Caco-2 (cell line): ENCODE measurements around the gene KIF20B. TPM values are rescaled to one million over a fixed set of nuclear protein-coding genes. Genes with fewer than 3 reads are reported as not detected.
A peak's percentile ranks its signal among the peaks of the same experiment; 100 is the strongest.

ENCODE experiments used
- BruUV-seq: library from RNA; stranded (reverse); fragments of 400-500 nt; replicated peaks from 2 replicates; lab custom pipeline; 2021; lab: Mats Ljungman, UMichigan
- CTCF ChIA-PET: fragments of 300-600 bp; sonication (Branson Sonifier 250); formaldehyde crosslinking; loops from one replicate; lab custom pipeline; 2022; ENCODE audit warnings: antibody characterized with exemption; lab: Charles Lee
- POLR2A ChIA-PET: fragments of 300-600 bp; sonication (Branson Sonifier 250); formaldehyde crosslinking; loops from one replicate; lab custom pipeline; 2022; ENCODE audit warnings: antibody characterized with exemption; lab: Charles Lee
- DNase-seq, 2 experiments: peaks; one replicate each; pipeline versions ENCODE4 v3.0.0 to v3.0.0-alpha.2; 2020 to 2022
- H3K27me3 ChIP-seq: replicated peaks from 2 replicates; pipeline ENCODE4 v1.6.0; 2011; ENCODE audit warnings: low read length; ENCODE audit not compliant: control insufficient read depth, insufficient read depth
- H3K36me3 ChIP-seq: 2 replicates; pipeline ENCODE4 v1.5.1; 2011; ENCODE audit warnings: low read length; ENCODE audit not compliant: control insufficient read depth, insufficient read depth
- H3K4me1 ChIP-seq: fragments of 250-450 bp; sonication (Bioruptor Pico); 2 replicates; pipeline ENCODE4 v1.5.1; 2020; ENCODE audit warnings: mild to moderate bottlenecking
- H3K4me3 ChIP-seq: 2 replicates; pipeline ENCODE4 v1.5.1; 2011; ENCODE audit warnings: low read depth, mild to moderate bottlenecking, control low read depth, low read length
- H3K9me3 ChIP-seq: fragments of 250-450 bp; sonication (Bioruptor Pico); 2 replicates; pipeline ENCODE4 v1.5.1; 2020; ENCODE audit warnings: mild to moderate bottlenecking, moderate library complexity
- H3K27ac Mint-ChIP-seq: one replicate; pipeline ENCODE4 v1.8.0; 2022; ENCODE audit warnings: mixed read lengths; ENCODE audit not compliant: unreplicated experiment
- H3K27me3 Mint-ChIP-seq: one replicate; pipeline ENCODE4 v1.8.0; 2022; ENCODE audit warnings: mixed read lengths; ENCODE audit not compliant: insufficient read depth, unreplicated experiment
- H3K36me3 Mint-ChIP-seq: one replicate; pipeline ENCODE4 v1.8.0; 2022; ENCODE audit warnings: mild to moderate bottlenecking, mixed read lengths; ENCODE audit not compliant: insufficient read depth, unreplicated experiment
- H3K4me1 Mint-ChIP-seq: one replicate; pipeline ENCODE4 v1.8.0; 2022; ENCODE audit warnings: low read depth, mixed read lengths; ENCODE audit not compliant: unreplicated experiment
- H3K4me3 Mint-ChIP-seq: one replicate; pipeline ENCODE4 v1.8.0; 2022; ENCODE audit warnings: mild to moderate bottlenecking, moderate library complexity, mixed read lengths; ENCODE audit not compliant: unreplicated experiment
- H3K9me3 Mint-ChIP-seq: one replicate; pipeline ENCODE4 v1.8.0; 2022; ENCODE audit warnings: mixed read lengths; ENCODE audit not compliant: unreplicated experiment
- CTCF ChIP-seq, 2 experiments: fragments of 200-600 bp in 1 of 2; IDR thresholded peaks; 1 replicate in 1 of 2; 2 replicates in 1 of 2; pipeline versions ENCODE4 v1.5.1 to v1.8.0; 2011 to 2022; ENCODE audit warnings: antibody characterized with exemption in 1 of 2, control low read depth in 1 of 2, inconsistent platforms in 1 of 2, low read depth in 1 of 2, low read length in 1 of 2, mild to moderate bottlenecking in 1 of 2, moderate library complexity in 1 of 2; ENCODE audit not compliant: insufficient read depth in 1 of 2, severe bottlenecking in 1 of 2, unreplicated experiment in 1 of 2
- intact Hi-C: fragments of 100-400 bp; cut with micrococcal nuclease; formaldehyde crosslinking; loops from one replicate; pipeline ENCODE4 v1.10.0; 2022; ENCODE audit not compliant: unreplicated experiment
- total RNA-seq: library from RNA; stranded (reverse); gene quantifications from 2 replicates; pipeline ENCODE4 v1.2.3, GENCODE V29; 2022

KIF20B gene
- total RNA-seq, 1 experiment from 2014 or later = 43.9 TPM

GRCh38 chr10:89666138-89666537, 35.3 kb upstream of the KIF20B start:
- no peaks in the 10 kb centered on the region for H3K36me3 ChIP-seq
- H3K27me3 ChIP-seq = no peaks in the 10 kb centered on the region
- POLR2A ChIA-PET = no interaction called here
- Mint-ChIP-seq H3K36me3 (no peaks in the 10 kb centered on the region), H3K9me3 (no peaks in the 10 kb centered on the region), H3K27ac (no peak overlapping the region), H3K27me3 (no peaks in the 10 kb centered on the region), H3K4me1 (no peaks in the 10 kb centered on the region), H3K4me3 (no peak overlapping the region)
- CTCF ChIA-PET = no interaction called here
- no peaks in the 10 kb centered on the region for H3K9me3 ChIP-seq
- no TSS peak for BruUV-seq
- intact Hi-C loops = no loop called here
- no peak overlapping the region for H3K4me3 ChIP-seq
- DNase-seq = no peak
- TF ChIP-seq CTCF (IDR thresholded peaks at IDR 0.05; ENCODE audit: insufficient read depth in 1 of 2, low read depth in 1 of 2, low read length in 1 of 2, severe bottlenecking in 1 of 2, unreplicated experiment in 1 of 2) = no peak
- H3K4me1 ChIP-seq = peaks cover 5% of the 10 kb centered on the region; the same call in 1 of the 2 replicates

DNA sequence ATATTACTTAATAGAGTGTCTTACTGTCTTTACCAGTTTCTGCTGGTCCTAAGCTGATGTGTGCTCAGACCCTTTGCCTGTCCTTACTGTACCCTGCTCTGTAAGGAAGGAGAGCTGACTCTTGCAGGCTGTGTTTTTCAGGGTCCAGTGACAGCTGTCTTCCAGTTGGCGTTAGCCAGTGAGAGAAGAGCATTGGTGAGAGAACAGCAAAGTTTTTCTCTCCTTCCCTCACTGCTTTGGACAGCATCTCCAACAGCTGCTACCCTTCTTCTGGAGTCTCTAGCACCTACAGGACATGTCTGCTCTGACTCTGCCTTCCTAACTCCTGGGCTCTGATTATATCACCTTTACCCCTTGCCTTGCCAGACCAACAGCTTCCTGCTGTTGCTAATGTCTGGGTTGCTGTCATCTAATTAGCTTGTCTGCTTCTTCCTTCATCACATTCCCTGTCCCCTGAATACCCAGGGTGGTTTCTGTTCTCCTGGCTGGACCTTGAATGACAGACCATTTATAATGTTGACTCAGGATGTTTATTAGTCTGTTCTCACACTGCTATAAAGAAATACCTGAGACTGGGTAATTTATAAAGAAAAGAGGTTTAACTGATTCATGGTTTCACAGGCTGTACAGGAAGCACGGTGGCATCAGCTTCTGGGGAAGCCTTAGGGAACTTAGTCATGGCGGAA, 32.9 kb upstream of the KIF20B start:
- POLR2A ChIA-PET = no interaction called here
- Mint-ChIP-seq H3K27me3 (no peaks in the 10 kb centered on the region), H3K27ac (no peak overlapping the region), H3K9me3 (no peaks in the 10 kb centered on the region), H3K4me3 (no peak overlapping the region), H3K36me3 (no peaks in the 10 kb centered on the region), H3K4me1 (no peaks in the 10 kb centered on the region)
- no peak for TF ChIP-seq CTCF (IDR thresholded peaks at IDR 0.05; ENCODE audit: insufficient read depth in 1 of 2, low read depth in 1 of 2, low read length in 1 of 2, severe bottlenecking in 1 of 2, unreplicated experiment in 1 of 2)
- no peak overlapping the region for H3K4me3 ChIP-seq
- CTCF ChIA-PET = interaction anchor here (1.0 kb wide), 1 partner anchor 25 kb away, joined by 3 read pairs; no protein-coding TSS in a partner anchor
- peaks cover 5% of the 10 kb centered on the region; the same call in 1 of the 2 replicates for H3K4me1 ChIP-seq
- intact Hi-C loops = loop anchor here (2.0 kb wide), 2 partner anchors 24 to 32 kb away; partner anchors contain the start of genes KIF20B and PANK1
- H3K27me3 ChIP-seq = no peaks in the 10 kb centered on the region
- no TSS peak for BruUV-seq
- peak in 1 of 2 experiments; percentile 20 for DNase-seq
- H3K9me3 ChIP-seq = no peaks in the 10 kb centered on the region
- H3K36me3 ChIP-seq = no peaks in the 10 kb centered on the region

DNA sequence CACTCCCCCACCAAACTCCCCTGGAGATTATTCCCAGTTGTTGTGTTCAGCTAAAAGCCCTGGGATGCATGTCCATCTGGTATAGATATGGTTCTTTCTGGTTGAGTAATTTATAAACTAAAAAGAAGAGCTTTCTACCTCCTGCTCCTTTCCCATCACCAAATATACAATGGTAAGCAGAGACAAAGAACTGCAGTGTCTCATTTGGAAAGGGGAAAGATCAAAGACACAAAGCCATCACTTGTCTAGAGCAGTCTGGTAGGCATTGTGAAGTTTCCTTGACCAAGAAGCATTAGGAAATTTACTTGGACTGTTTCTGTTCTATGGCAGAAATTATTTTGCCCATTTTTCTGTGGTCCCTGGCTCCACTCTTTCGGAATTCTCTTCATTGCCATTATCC, 31.4 kb upstream of the KIF20B start:
- BruUV-seq = no TSS peak
- no peaks in the 10 kb centered on the region for H3K27me3 ChIP-seq
- H3K36me3 ChIP-seq = no peaks in the 10 kb centered on the region
- Mint-ChIP-seq H3K27ac (no peak overlapping the region), H3K36me3 (no peaks in the 10 kb centered on the region), H3K4me3 (no peak overlapping the region), H3K4me1 (no peaks in the 10 kb centered on the region), H3K27me3 (no peaks in the 10 kb centered on the region), H3K9me3 (no peaks in the 10 kb centered on the region)
- POLR2A ChIA-PET = no interaction called here
- peaks cover 5% of the 10 kb centered on the region; the same call in 1 of the 2 replicates for H3K4me1 ChIP-seq
- intact Hi-C loops = loop anchor here (2.0 kb wide), 2 partner anchors 25 to 31 kb away; partner anchors contain the start of genes KIF20B and PANK1
- no peak for DNase-seq
- CTCF ChIA-PET = no interaction called here
- TF ChIP-seq CTCF (IDR thresholded peaks at IDR 0.05; ENCODE audit: insufficient read depth in 1 of 2, low read depth in 1 of 2, low read length in 1 of 2, severe bottlenecking in 1 of 2, unreplicated experiment in 1 of 2) = no peak
- no peaks in the 10 kb centered on the region for H3K9me3 ChIP-seq
- H3K4me3 ChIP-seq = no peak overlapping the region
